Mesodermal cell (in vitro differentiated cells): ENCODE data around the gene PRRT1.
A peak's percentile ranks its signal among the peaks of the same experiment; 100 is the strongest.

Experiments used
- H3K27ac ChIP-seq: 2 replicates; pipeline ENCODE4 v1.7.0; 2013; ENCODE audit warnings: mild to moderate bottlenecking, low read depth, low read length, moderate library complexity; ENCODE audit not compliant: severe bottlenecking
- H3K36me3 ChIP-seq: 2 replicates; pipeline ENCODE4 v1.7.1; 2013; ENCODE audit warnings: mild to moderate bottlenecking, low read length, moderate library complexity; ENCODE audit not compliant: control insufficient read depth, insufficient read depth
- H3K4me1 ChIP-seq: one replicate; pipeline ENCODE4 v1.7.1; 2013; ENCODE audit warnings: mild to moderate bottlenecking, low read length; ENCODE audit not compliant: insufficient read depth, control insufficient read depth, poor library complexity, severe bottlenecking
- H3K4me3 ChIP-seq: 2 replicates; pipeline ENCODE4 v1.7.0; 2013; ENCODE audit warnings: low read length, control low read depth, mild to moderate bottlenecking; ENCODE audit not compliant: insufficient read depth, poor library complexity, severe bottlenecking; ENCODE audit errors: extremely low read depth
- H3K9me3 ChIP-seq: 2 replicates; pipeline ENCODE4 v1.7.1; 2013; ENCODE audit warnings: mild to moderate bottlenecking, low read length, moderate library complexity; ENCODE audit not compliant: control insufficient read depth
- WGBS, 2 experiments: methylation state at CpG; one replicate each; pipeline ENCODE4 v1.1.5; 2013; ENCODE audit warnings: missing lambda C conversion rate in 2 of 2; ENCODE audit not compliant: insufficient coverage in 2 of 2; 5-methylcytosine and 5-hydroxymethylcytosine counted together

The PRRT1 gene

GRCh38 chr6:32179766-32180405, 28.1 kb upstream of the PRRT1 start:
- Histone ChIP-seq H3K9me3 (no peaks in the 10 kb centered on the region), H3K27ac (no peak overlapping the region), H3K4me1 (peaks cover 15% of the 10 kb centered on the region), H3K36me3 (peaks cover 48% of the 10 kb centered on the region), H3K4me3 (no peak overlapping the region)
- 93 to 95% methylated on average over 4 to 7 of the region's 10 CpGs for WGBS, 2 experiments

- H3K9me3 ChIP-seq: no peaks in the 10 kb centered on the region
- H3K27ac ChIP-seq: no peak overlapping the region
- H3K4me3 ChIP-seq: peak overlapping the region; percentile 99
- H3K4me1 ChIP-seq: peaks cover 22% of the 10 kb centered on the region
- H3K36me3 ChIP-seq: peaks cover 48% of the 10 kb centered on the region
- WGBS, 2 experiments: 8 to 12% methylated on average over 11 of the region's 24 CpGs
These were observed 27.1 kb upstream of the PRRT1 start for GRCh38 chr6:32178547-32179440.

- whole genome bisulfite sequencing, 2 experiments: 0% methylated on average over 20 to 21 of the region's 33 CpGs
- Histone ChIP-seq H3K36me3 (peaks cover 43% of the 10 kb centered on the region), H3K27ac (peak within 1 kb of the TSS; percentile 98), H3K4me1 (peaks cover 22% of the 10 kb centered on the region), H3K9me3 (no peaks in the 10 kb centered on the region), H3K4me3 (peak within 1 kb of the TSS; percentile 99)
These were observed 26.2 kb upstream of the PRRT1 start, which contains the start of gene RNF5 for GRCh38 chr6:32177788-32178546. TSS of gene RNF5 (plus strand) at chr6:32178405. CDS start at chr6:32178512, 107 bp downstream.

- H3K27ac ChIP-seq: peak overlapping the region; percentile 98
- 0 to 2% methylated on average over 15 to 19 of the region's 20 CpGs for WGBS, 2 experiments
- peak overlapping the region; percentile 99 for H3K4me3 ChIP-seq
- peaks cover 37% of the 10 kb centered on the region for H3K36me3 ChIP-seq
- peaks cover 22% of the 10 kb centered on the region for H3K4me1 ChIP-seq
- H3K9me3 ChIP-seq: no peaks in the 10 kb centered on the region
These were observed 25.5 kb upstream of the PRRT1 start for GRCh38 chr6:32177183-32177787.

GRCh38 chr6:32176476-32177182, 24.9 kb upstream of the PRRT1 start:
- peak overlapping the region; percentile 98 for H3K27ac ChIP-seq
- H3K4me1 ChIP-seq: peaks cover 22% of the 10 kb centered on the region
- H3K36me3 ChIP-seq: peaks cover 32% of the 10 kb centered on the region
- no peaks in the 10 kb centered on the region for H3K9me3 ChIP-seq
- 30 to 50% methylated on average over 4 of the region's 5 CpGs for WGBS, 2 experiments
- peak overlapping the region; percentile 99 for H3K4me3 ChIP-seq

- WGBS, 2 experiments: 2 to 5% methylated on average over 9 to 10 of the region's 27 CpGs
- Histone ChIP-seq H3K36me3 (peaks cover 33% of the 10 kb centered on the region), H3K27ac (peak within 1 kb of the TSS; percentile 98), H3K4me3 (peak within 1 kb of the TSS; percentile 99), H3K4me1 (peaks cover 23% of the 10 kb centered on the region), H3K9me3 (no peaks in the 10 kb centered on the region)
These were observed 24.2 kb upstream of the PRRT1 start, which contains the start of gene AGPAT1 for GRCh38 chr6:32175711-32176475. TSS of gene AGPAT1 (minus strand) at chr6:32176084. CDS start at chr6:32171496, 4,588 bp downstream.

- Histone ChIP-seq H3K9me3 (no peaks in the 10 kb centered on the region), H3K27ac (no peak overlapping the region), H3K4me3 (peak overlapping the region; percentile 99), H3K36me3 (peaks cover 34% of the 10 kb centered on the region), H3K4me1 (peaks cover 26% of the 10 kb centered on the region)
- WGBS, 2 experiments: 20 to 29% methylated on average over 1 to 2 of the region's 2 CpGs
These were observed 23.6 kb upstream of the PRRT1 start for GRCh38 chr6:32175322-32175710.

- H3K4me1 ChIP-seq: peaks cover 27% of the 10 kb centered on the region
- 100% methylated on average over 1 of the region's 1 CpG for WGBS, 2 experiments
- no peaks in the 10 kb centered on the region for H3K9me3 ChIP-seq
- H3K27ac ChIP-seq: no peak overlapping the region
- H3K4me3 ChIP-seq: peak overlapping the region; percentile 99
- H3K36me3 ChIP-seq: peaks cover 35% of the 10 kb centered on the region
These were observed 22.7 kb upstream of the PRRT1 start for GRCh38 chr6:32174416-32174815.

GRCh38 chr6:32173051-32173727, 21.4 kb upstream of the PRRT1 start:
- no peak overlapping the region for H3K27ac ChIP-seq
- no peaks in the 10 kb centered on the region for H3K9me3 ChIP-seq
- no peak overlapping the region for H3K4me3 ChIP-seq
- H3K4me1 ChIP-seq: peaks cover 25% of the 10 kb centered on the region
- 81 to 86% methylated on average over 4 of the region's 4 CpGs for WGBS, 2 experiments
- H3K36me3 ChIP-seq: peaks cover 45% of the 10 kb centered on the region
